NCI-H2107 treated with DMSO at 0.1 percent for 48 hours (cell line): ENCODE measurements around the gene SPTLC2.
A peak's percentile ranks its signal among the peaks of the same experiment; 100 is the strongest.

Experiments
- DNase-seq: peaks from one replicate; lab custom pipeline; 2025; ENCODE audit not compliant: unreplicated experiment; lab: John Stamatoyannopoulos, UW

SPTLC2 gene

GRCh38 chr14:77474479-77475177 is 141.8 kb downstream of the SPTLC2 start:
- DNase-seq = no peak

DNA sequence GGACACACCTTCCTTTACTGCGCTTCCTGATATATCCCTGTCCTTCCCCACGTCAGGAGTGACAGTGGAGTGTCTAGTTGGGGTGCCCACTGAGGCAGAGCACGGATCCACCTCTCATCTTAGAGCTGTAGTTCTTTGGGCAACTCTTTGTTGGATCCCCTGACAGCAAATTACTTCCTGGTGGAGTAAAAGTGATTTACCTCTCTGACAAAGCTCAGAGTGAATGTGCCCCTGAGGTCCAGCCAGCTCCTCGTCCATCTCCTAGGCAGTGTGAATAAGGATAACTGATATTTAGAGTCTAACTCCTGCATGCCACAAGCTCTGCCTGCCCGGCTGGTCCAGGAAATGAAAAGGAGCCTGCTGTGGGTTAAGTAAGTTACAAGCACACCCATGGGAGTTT is 142.5 kb downstream of the SPTLC2 start:
- DNase-seq = no peak

- peak; percentile 86 for DNase-seq
Observed at GRCh38 chr14:77470224-77470870, 146.1 kb downstream of the SPTLC2 start.

DNA sequence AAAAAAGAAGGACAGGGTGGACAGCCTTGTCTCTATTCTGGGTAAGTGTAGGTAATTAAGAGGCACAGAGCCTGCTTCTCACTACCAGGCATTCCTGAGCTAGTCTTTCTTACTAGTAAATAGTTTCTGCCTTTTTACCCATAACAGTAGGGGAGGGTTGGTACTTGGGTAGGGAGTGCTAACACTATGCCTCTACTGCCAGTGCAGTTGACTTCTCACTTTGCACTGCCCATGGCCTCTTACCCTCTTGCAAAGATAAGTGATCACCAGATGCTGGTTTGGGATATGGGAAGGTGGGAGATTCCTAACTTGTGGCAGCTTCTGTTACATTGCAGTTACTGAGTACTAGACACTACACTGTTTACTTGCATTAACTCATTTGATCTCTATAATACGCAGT is 146.9 kb downstream of the SPTLC2 start:
- DNase-seq = no peak

DNA sequence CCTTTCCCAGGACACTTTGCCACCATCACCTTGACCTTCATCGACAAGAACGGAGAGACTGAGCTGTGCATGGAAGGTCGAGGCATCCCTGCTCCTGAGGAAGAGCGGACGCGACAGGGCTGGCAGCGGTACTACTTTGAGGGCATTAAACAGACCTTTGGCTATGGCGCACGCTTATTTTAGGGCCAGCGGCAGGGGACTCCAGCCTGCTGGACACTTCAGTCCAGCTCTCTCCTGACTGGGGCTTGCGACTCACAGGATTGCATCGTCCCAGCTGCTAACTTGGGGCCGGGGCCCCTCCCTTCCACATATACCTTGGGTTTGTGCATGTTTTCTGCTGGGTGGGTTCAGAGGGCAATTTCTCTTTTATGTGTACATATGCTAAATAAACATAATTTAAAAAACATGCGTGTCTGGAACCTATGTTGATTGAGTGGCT is 147.4 kb downstream of the SPTLC2 start:
- no peak for DNase-seq

GRCh38 chr14:77467801-77468200 is 148.6 kb downstream of the SPTLC2 start:
- peak; percentile 36 for DNase-seq

GRCh38 chr14:77459072-77459723 is 157.2 kb downstream of the SPTLC2 start:
- DNase-seq = peak; percentile 47

DNA sequence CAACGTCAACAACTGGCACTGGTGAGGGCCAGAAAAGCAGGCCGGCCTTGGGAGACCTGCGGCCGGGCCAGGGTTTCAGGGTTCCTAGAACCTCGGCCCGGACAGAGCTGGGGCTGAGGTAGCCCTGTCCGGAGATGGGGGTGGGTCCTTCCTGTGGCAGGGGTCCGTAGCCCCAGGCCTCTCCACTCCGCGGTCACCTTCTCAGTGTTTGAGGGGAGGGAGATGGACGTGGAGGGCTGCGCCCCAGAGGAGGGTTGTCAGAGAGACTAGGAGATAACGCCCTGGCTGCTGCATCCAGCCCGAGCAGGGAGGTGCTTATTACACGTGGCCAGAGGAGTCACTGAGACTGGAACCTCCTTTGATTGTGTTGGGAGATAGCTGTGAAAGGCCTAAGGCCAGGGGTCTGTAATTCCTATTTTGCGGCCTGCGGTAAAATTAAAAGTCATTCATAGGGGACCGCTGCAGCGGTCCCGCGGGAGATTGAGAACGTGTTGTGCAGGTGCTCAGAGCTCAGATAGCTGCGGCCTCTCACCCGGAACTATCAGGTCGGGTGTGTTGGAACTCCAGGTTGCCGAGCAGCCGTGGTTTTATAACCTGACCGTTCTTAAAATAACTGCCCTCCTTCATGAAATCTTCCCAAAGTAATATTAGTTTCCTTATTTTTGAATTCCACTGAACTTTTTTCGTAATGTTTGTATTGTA is 158.0 kb downstream of the SPTLC2 start:
- peak; percentile 37 for DNase-seq

- peak; percentile 99 for DNase-seq
Observed at GRCh38 chr14:77457522-77458248, 158.8 kb downstream of the SPTLC2 start, which contains the start of the genes AHSA1 and VIPAS39. TSS of gene AHSA1 (plus strand) at chr14:77458093. CDS start at chr14:77458190, 97 bp downstream. TSS of gene VIPAS39 (minus strand) at chr14:77457601. CDS start at chr14:77454102, 3,499 bp downstream.

DNA sequence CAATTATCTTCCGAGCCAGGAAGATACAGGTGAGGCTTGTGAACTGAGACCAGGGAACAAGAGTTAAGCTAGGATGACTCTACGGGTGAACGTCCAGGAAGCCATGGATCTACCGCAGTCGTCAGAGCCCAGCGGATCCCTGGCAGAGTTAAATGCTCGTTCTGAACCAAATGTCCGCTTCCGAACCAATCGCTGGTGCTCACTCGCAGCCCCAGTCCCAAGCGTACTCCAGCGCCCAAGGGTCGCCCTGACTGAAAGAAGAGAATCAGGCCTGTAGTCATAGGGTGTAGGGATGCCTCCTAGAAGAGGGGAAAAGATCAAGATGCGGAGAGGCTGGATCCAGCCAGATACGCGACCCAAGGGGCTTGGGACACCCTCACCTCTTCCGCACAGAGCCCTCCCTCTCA is 159.3 kb downstream of the SPTLC2 start:
- peak; percentile 62 for DNase-seq
